ENCODE measurements around the gene SULT1A2. TPM values are rescaled to one million over a fixed set of nuclear protein-coding genes. Genes with fewer than 3 reads are reported as not detected.
A peak's percentile ranks its signal among the peaks of the same experiment; 100 is the strongest.

The SULT1A2 gene
- total and polyA plus RNA-seq, 3 experiments from 2014 or later: 0.29 to 0.46 TPM; not detected in 1

DNA sequence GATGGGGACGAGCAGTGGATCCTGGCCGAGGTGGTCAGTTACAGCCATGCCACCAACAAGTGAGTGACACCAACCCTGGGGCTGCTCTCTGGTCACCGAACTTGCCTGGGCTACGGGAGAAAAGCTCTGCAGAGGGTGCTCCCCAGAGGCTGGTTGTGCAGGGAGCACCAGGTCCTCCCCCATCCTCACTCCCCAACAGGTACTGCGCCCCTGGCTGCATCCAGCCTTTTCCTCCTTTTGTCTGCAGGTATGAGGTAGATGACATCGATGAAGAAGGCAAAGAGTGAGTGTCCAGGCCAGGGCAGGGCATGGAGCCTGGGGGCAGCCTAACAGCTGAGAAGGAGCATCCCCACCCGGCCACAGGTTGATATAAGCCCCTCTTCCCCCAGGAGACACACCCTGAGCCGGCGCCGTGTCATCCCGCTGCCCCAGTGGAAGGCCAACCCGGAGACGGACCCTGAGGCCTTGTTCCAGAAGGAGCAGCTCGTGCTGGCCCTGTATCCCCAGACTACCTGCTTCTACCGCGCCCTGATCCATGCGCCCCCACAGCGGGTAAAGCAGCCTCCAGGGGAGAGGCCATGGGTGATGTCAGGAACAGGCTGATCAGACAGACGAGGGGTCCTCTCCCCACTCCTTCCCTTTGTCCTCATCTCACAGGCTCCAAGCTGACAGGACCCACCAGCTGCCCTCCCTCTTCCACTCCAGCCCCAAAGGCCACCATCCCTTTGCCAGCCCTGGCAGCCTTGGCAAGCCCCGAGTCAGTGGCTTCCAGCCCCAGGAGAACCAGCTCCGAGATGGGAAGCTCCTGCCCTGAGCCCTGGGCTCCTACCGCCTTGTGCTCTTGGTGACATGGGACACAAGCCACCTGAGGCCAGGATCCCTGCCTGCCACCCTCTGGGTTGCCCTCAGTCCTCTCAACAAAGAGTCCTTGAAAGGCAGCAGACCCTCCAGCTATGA, 6.2 kb downstream of the SULT1A2 start:
- Histone ChIP-seq H3K27ac (ENCODE audit: low read depth, low read length) (no peak overlapping the region), H3K36me3 (ENCODE audit: insufficient read depth, low read length) (peaks cover 16% of the 10 kb centered on the region), H3K27me3 (ENCODE audit: insufficient read depth, low read length, poor library complexity, severe bottlenecking) (no peaks in the 10 kb centered on the region), H3K4me3 (ENCODE audit: low read length) (no peak overlapping the region), H3K9me3 (ENCODE audit: low read length) (no peaks in the 10 kb centered on the region), H3K4me1 (ENCODE audit: insufficient read depth, low read length) (no peaks in the 10 kb centered on the region)
- DNase-seq: peak in 1 of 5 donors; percentile 41
- Mint-ChIP-seq H3K27me3 (peaks cover 0 to 2% of the 10 kb centered on the region in 2 donors), H3K27ac (peak overlapping the region in 3 of 8 donors; percentile 35 to 81 (median 71)), H3K4me3 (no peak overlapping the region), H3K36me3 (peaks cover 0 to 70% (median 10%) of the 10 kb centered on the region in 3 donors), H3K4me1 (peaks cover 0 to 3% (median 3%) of the 10 kb centered on the region in 3 donors), H3K9me3 (no peaks in the 10 kb centered on the region)
- ChIA-PET CTCF (no interaction called here), POLR2A (no interaction called here)

DNA sequence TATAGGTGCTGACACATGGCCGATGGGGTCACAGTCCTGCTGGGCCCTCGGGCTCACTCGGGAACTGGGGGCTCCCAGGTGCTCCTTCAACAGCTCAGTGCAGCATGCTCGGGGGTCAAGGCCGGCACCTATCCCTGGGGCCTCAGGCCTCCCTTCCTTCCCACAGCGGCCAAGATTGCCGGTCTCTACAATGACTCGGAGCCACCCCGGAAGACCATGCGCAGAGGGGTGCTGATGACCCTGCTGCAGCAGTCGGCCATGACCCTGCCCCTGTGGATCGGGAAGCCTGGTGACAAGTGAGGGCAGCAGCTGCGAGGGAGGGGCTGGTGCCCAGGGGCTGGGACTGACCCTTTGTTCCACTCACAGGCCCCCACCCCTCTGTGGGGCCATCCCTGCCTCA, 6.9 kb downstream of the SULT1A2 start:
- Histone ChIP-seq H3K4me3 (ENCODE audit: low read length) (no peak overlapping the region), H3K27me3 (ENCODE audit: insufficient read depth, low read length, poor library complexity, severe bottlenecking) (no peaks in the 10 kb centered on the region), H3K36me3 (ENCODE audit: insufficient read depth, low read length) (peaks cover 23% of the 10 kb centered on the region), H3K4me1 (ENCODE audit: insufficient read depth, low read length) (no peaks in the 10 kb centered on the region), H3K9me3 (ENCODE audit: low read length) (no peaks in the 10 kb centered on the region), H3K27ac (ENCODE audit: low read depth, low read length) (no peak overlapping the region)
- POLR2A ChIA-PET: no interaction called here
- Mint-ChIP-seq H3K4me3 (peak overlapping the region in 1 of 7 donors; percentile 18), H3K36me3 (peaks cover 0 to 77% (median 15%) of the 10 kb centered on the region in 3 donors), H3K4me1 (peaks cover 0 to 3% (median 3%) of the 10 kb centered on the region in 3 donors), H3K27ac (peak overlapping the region in 1 of 8 donors; percentile 72), H3K27me3 (peaks cover 0 to 2% of the 10 kb centered on the region in 2 donors), H3K9me3 (no peaks in the 10 kb centered on the region)
- CTCF ChIA-PET: no interaction called here
- DNase-seq: peak in 1 of 5 donors; percentile 39

DNA sequence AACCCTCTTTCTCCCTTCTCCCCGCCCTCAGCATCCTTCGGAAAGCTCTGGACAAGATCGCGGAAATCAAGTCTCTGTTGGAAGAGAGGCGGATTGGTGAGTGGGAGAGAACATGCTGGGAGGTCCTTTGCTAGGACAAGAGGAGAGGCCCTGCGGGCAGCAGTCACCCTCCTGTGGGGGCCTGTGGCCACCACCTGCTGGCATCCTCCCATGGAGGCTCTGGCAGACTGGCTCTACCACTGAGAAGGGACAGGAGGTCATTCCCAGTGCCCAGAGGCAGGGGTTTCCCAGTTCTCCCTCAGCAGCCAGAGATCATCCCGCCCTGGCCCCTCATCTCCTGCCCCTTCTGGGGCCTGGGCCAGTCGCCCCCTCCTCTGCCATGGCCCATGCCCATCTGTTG, 7.8 kb downstream of the SULT1A2 start:
- Mint-ChIP-seq H3K4me3 (no peak overlapping the region), H3K27ac (peak overlapping the region in 3 of 8 donors; percentile 32 to 51 (median 38)), H3K27me3 (peaks cover 0 to 2% of the 10 kb centered on the region in 2 donors), H3K4me1 (peaks cover 0 to 3% (median 3%) of the 10 kb centered on the region in 3 donors), H3K36me3 (peaks cover 0 to 81% (median 18%) of the 10 kb centered on the region in 3 donors), H3K9me3 (no peaks in the 10 kb centered on the region)
- Histone ChIP-seq H3K4me3 (ENCODE audit: low read length) (no peak overlapping the region), H3K9me3 (ENCODE audit: low read length) (no peaks in the 10 kb centered on the region), H3K36me3 (ENCODE audit: insufficient read depth, low read length) (peaks cover 24% of the 10 kb centered on the region), H3K4me1 (ENCODE audit: insufficient read depth, low read length) (no peaks in the 10 kb centered on the region), H3K27ac (ENCODE audit: low read depth, low read length) (no peak overlapping the region), H3K27me3 (ENCODE audit: insufficient read depth, low read length, poor library complexity, severe bottlenecking) (no peaks in the 10 kb centered on the region)
- ChIA-PET CTCF (no interaction called here), POLR2A (no interaction called here)
- peak in 1 of 5 donors; percentile 10 for DNase-seq

DNA sequence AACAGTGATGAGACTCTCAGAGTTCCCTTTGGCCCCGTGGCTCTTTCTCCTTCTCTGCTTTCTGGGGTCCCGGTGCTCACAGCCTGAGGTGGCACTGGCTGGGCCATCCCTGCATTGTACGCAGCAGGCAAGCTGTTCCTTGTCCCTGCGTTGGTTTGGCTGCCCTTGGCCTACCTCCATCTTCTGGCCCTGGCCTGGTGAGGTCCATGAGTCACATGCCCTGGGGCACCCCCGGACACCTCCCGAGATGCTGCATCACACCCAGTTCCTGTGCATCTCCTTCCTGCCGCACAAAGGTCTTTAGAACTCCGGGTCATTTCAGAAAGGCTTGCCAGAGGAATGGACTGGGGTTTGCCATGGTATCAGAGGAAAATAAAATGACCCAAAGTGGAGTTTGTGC, 9.5 kb downstream of the SULT1A2 start:
- Mint-ChIP-seq H3K27ac (peak overlapping the region in 3 of 8 donors; percentile 12 to 46 (median 38)), H3K4me1 (no peaks in the 10 kb centered on the region), H3K27me3 (no peaks in the 10 kb centered on the region), H3K36me3 (peaks cover 0 to 94% (median 22%) of the 10 kb centered on the region in 3 donors), H3K9me3 (no peaks in the 10 kb centered on the region), H3K4me3 (no peak overlapping the region)
- no peak for DNase-seq
- Histone ChIP-seq H3K4me3 (ENCODE audit: low read length) (no peak overlapping the region), H3K27me3 (ENCODE audit: insufficient read depth, low read length, poor library complexity, severe bottlenecking) (no peaks in the 10 kb centered on the region), H3K27ac (ENCODE audit: low read depth, low read length) (no peak overlapping the region), H3K36me3 (ENCODE audit: insufficient read depth, low read length) (peaks cover 24% of the 10 kb centered on the region), H3K4me1 (ENCODE audit: insufficient read depth, low read length) (no peaks in the 10 kb centered on the region), H3K9me3 (ENCODE audit: low read length) (no peaks in the 10 kb centered on the region)
- ChIA-PET CTCF (no interaction called here), POLR2A (no interaction called here)

DNA sequence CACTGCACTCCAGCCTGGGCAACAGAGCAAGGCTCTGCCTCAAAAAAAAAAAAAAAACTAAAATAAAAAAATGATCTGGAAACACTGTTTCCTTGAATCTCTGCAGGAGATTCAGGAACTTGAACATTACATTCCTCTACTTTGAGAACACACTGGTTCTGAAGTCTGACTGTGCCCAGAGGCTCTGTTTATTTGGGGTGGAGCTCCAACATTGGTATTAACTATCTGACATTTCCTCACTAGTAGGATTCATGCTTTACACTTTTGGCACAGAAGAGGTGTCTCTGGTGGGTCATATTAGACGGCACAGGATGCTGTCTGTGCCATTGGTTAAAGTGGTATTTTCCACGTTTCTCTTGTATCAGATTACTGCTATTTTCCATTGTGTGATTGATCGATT, 10.4 kb downstream of the SULT1A2 start:
- Histone ChIP-seq H3K27ac (ENCODE audit: low read depth, low read length) (no peak overlapping the region), H3K4me1 (ENCODE audit: insufficient read depth, low read length) (no peaks in the 10 kb centered on the region), H3K36me3 (ENCODE audit: insufficient read depth, low read length) (peaks cover 24% of the 10 kb centered on the region), H3K27me3 (ENCODE audit: insufficient read depth, low read length, poor library complexity, severe bottlenecking) (no peaks in the 10 kb centered on the region), H3K9me3 (ENCODE audit: low read length) (no peaks in the 10 kb centered on the region), H3K4me3 (ENCODE audit: low read length) (no peak overlapping the region)
- Mint-ChIP-seq H3K36me3 (peaks cover 0 to 92% (median 22%) of the 10 kb centered on the region in 3 donors), H3K9me3 (no peaks in the 10 kb centered on the region), H3K4me1 (no peaks in the 10 kb centered on the region), H3K4me3 (no peak overlapping the region), H3K27me3 (no peaks in the 10 kb centered on the region), H3K27ac (no peak overlapping the region)
- ChIA-PET POLR2A (no interaction called here), CTCF (no interaction called here)
- DNase-seq: no peak

DNA sequence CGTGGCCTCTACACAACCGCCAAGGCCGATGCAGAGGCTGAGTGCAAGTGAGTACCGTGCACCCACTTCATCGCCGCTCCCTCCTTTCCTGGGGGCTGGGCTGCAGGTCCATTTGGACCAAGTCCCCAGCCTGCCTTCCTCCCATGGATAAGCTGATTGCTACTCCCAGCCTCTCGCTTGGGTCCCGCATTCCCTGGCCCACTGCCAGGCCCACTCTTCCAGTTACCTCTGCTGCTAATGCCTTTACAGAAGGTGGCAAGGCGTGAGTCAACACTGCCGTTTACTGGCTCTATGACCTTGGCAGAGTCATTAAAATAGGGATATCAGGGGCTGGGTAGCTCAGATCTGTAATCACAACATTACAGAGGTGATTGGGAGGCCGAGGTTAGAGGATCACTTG, 11.2 kb downstream of the SULT1A2 start:
- H3K27me3 ChIP-seq (ENCODE audit: insufficient read depth, low read length, poor library complexity, severe bottlenecking): no peaks in the 10 kb centered on the region
- no peaks in the 10 kb centered on the region for H3K9me3 ChIP-seq (ENCODE audit: low read length)
- Mint-ChIP-seq H3K27ac (peak overlapping the region in 1 of 8 donors; percentile 32), H3K9me3 (no peaks in the 10 kb centered on the region), H3K4me1 (no peaks in the 10 kb centered on the region), H3K27me3 (no peaks in the 10 kb centered on the region), H3K36me3 (peaks cover 0 to 92% (median 22%) of the 10 kb centered on the region in 3 donors), H3K4me3 (no peak overlapping the region)
- no peak overlapping the region for H3K27ac ChIP-seq (ENCODE audit: low read depth, low read length)
- H3K36me3 ChIP-seq (ENCODE audit: insufficient read depth, low read length): peaks cover 24% of the 10 kb centered on the region
- peak in 1 of 5 donors; percentile 11 for DNase-seq
- no peak overlapping the region for H3K4me3 ChIP-seq (ENCODE audit: low read length)
- POLR2A ChIA-PET: no interaction called here
- no peaks in the 10 kb centered on the region for H3K4me1 ChIP-seq (ENCODE audit: insufficient read depth, low read length)
- CTCF ChIA-PET: no interaction called here

DNA sequence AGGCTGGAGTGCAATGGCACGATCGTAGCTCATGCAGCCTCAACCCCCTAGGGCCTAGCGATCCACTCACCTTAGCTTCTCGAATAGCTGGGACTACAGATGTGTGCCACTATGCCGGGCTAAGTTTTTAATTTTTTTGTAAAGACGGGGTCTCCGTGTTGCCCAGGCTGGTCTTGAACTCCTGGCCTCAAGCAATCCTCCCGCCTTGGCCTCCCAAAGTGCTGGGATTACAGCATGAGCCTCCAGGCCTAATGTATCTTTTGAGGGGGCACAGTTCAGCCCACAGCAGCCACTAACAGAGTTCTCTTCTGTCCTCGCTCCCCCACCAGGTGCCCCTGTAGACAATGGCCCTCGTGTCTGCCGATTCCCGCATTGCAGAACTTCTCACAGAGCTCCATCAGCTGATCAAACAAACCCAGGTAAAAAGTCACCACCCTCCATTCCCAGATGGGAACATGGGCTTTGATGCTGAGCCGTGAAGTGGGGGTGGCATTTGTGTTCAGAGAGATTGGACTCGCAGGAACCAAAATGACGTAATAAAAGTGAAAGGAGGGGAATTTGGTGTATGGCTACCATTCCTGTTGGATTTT, 16.0 kb downstream of the SULT1A2 start:
- Mint-ChIP-seq H3K27ac (peak overlapping the region in 2 of 8 donors; percentile 3 to 30), H3K4me1 (peaks cover 6 to 9% (median 8%) of the 10 kb centered on the region in 3 donors), H3K36me3 (peaks cover 0 to 71% (median 16%) of the 10 kb centered on the region in 3 donors), H3K27me3 (no peaks in the 10 kb centered on the region), H3K4me3 (no peak overlapping the region), H3K9me3 (no peaks in the 10 kb centered on the region)
- Histone ChIP-seq H3K9me3 (ENCODE audit: low read length) (no peaks in the 10 kb centered on the region), H3K36me3 (ENCODE audit: insufficient read depth, low read length) (peaks cover 10% of the 10 kb centered on the region), H3K4me3 (ENCODE audit: low read length) (no peak overlapping the region), H3K27me3 (ENCODE audit: insufficient read depth, low read length, poor library complexity, severe bottlenecking) (no peaks in the 10 kb centered on the region), H3K4me1 (ENCODE audit: insufficient read depth, low read length) (no peaks in the 10 kb centered on the region), H3K27ac (ENCODE audit: low read depth, low read length) (no peak overlapping the region)
- CTCF ChIA-PET: no interaction called here
- no peak for DNase-seq
- POLR2A ChIA-PET: no interaction called here

DNA sequence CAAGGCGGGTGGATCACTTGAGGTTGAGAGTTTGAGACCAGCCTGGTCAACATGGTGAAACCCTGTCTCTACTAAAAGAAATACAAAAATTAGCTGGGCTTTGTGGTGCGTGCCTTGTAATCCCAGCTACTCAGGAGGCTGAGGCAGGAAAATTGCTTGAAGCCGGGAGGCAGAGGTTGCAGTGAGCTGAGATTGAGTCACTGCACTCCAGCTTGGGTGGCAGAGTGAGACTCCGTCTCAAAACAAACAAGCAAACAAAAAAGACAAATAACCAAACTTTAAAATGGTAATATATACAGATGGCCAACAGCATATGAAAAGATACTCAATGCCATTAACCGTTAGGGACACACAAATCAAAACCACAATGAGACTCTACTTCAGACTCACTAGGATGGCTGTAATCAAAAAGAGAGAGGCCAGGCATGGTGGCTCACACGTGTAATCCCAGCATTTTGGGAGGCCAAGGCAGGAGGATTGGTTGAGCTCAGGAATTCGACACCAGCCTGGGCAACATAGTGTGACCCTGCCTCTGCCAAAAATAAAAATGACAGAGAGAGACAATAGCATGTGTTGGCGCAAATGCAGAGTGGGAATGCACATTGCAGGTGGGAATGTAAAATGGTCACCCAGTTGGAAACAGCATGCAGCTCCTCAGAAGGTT, 21.3 kb downstream of the SULT1A2 start:
- no peaks in the 10 kb centered on the region for H3K27me3 ChIP-seq (ENCODE audit: insufficient read depth, low read length, poor library complexity, severe bottlenecking)
- Mint-ChIP-seq H3K4me3 (no peak overlapping the region), H3K27me3 (no peaks in the 10 kb centered on the region), H3K27ac (peak overlapping the region in 2 of 8 donors; percentile 52 to 66), H3K36me3 (peaks cover 0 to 50% (median 6%) of the 10 kb centered on the region in 3 donors), H3K9me3 (no peaks in the 10 kb centered on the region), H3K4me1 (peaks cover 34 to 43% (median 43%) of the 10 kb centered on the region in 3 donors)
- ChIA-PET POLR2A (no interaction called here), CTCF (no interaction called here)
- no peak for DNase-seq
- no peaks in the 10 kb centered on the region for H3K36me3 ChIP-seq (ENCODE audit: insufficient read depth, low read length)
- no peak overlapping the region for H3K27ac ChIP-seq (ENCODE audit: low read depth, low read length)
- H3K9me3 ChIP-seq (ENCODE audit: low read length): no peaks in the 10 kb centered on the region
- H3K4me1 ChIP-seq (ENCODE audit: insufficient read depth, low read length): no peaks in the 10 kb centered on the region
- no peak overlapping the region for H3K4me3 ChIP-seq (ENCODE audit: low read length)
